Mucosa of descending colon (tissue), 3 donors: ENCODE measurements around the gene DMRTC1. TPM values are rescaled to one million over a fixed set of nuclear protein-coding genes. Genes with fewer than 3 reads are reported as not detected.
"Not testable (repeated sequence)": the region's sequence is repeated elsewhere in the genome, so short reads cannot be mapped to it uniquely, and the experiment has no call there.

Experiments used
- ATAC-seq: fragments of 200-7000 bp; cut with Tn5 transposase; one replicate; pipeline ENCODE4 v1.9.1; 2020; ENCODE audit warnings: mild to moderate bottlenecking, moderate library complexity
- DNase-seq, 3 donors: peaks; one replicate each; pipeline ENCODE4 v3.0.0-alpha.2; 2020
- H3K36me3 ChIP-seq: fragments of 200-600 bp; one replicate; pipeline ENCODE4 v1.8.0; 2021; ENCODE audit warnings: low read depth, mild to moderate bottlenecking
- H3K4me1 ChIP-seq: fragments of 200-600 bp; one replicate; pipeline ENCODE4 v1.8.0; 2021; ENCODE audit warnings: low read depth, mild to moderate bottlenecking
- H3K4me3 ChIP-seq: fragments of 200-600 bp; one replicate; pipeline ENCODE4 v1.8.0; 2021; ENCODE audit warnings: mild to moderate bottlenecking
- H3K9me3 ChIP-seq: fragments of 200-600 bp; one replicate; pipeline ENCODE4 v1.8.0; 2021; ENCODE audit warnings: mild to moderate bottlenecking
- intact Hi-C, 2 donors: fragments of 100-400 bp; cut with DNase I in 1 of 2; cut with micrococcal nuclease in 1 of 2; formaldehyde crosslinking; loops; one replicate each; pipeline versions ENCODE4 v1.11.0 to v1.11.1; 2022; cut with DNase I, micrococcal nuclease
- long read RNA-seq, 2 donors: library from polyadenylated mRNA; unstranded; transcript quantifications; one replicate each; pipeline ENCODE4 v2.0.0, GENCODE V29; 2019 to 2021
- total RNA-seq, 3 donors: library from RNA; stranded (reverse); fragmentation: NEBNext Ultra II Directional in 2 of 3; extraction: Animal tissue kit (Norgen Biotek cat#: 25700) in 2 of 3; gene quantifications; one replicate each; pipeline versions ENCODE4 v1.2.1 to v1.2.4, GENCODE V29; 2021 to 2023
- donor health status: DM: no; HTN: no; CAD: no; lungs with moderate emphysema.
- donor health status: DM: no; HTN: no; CAD: no.
- donor health status: DM: no; HTN: yes; CAD: no.

DMRTC1 gene
- not detected for total RNA-seq
- long read RNA-seq, donor 1: 0 reads
- long read RNA-seq, donor 2, partial matches to known transcripts: 0 of 1 reads
- long read RNA-seq, donor 2, other reads (novel, unspliced or antisense): 1 of 1 reads

- intact Hi-C loops, H3K4me3 ChIP-seq, H3K9me3 ChIP-seq, DNase-seq, H3K36me3 ChIP-seq, H3K4me1 ChIP-seq: not testable (repeated sequence)
- peak; percentile 86 for ATAC-seq
Observed at GRCh38 chrX:72943819-72944169, at the start of gene DMRTC1. Gene DMRTC1, minus strand, starts transcription at chrX:72943837. Its CDS starts 68,143 bp downstream, at chrX:72875694.

GRCh38 chrX:72980894-72981469 lies 37.3 kb upstream of the DMRTC1 start:
- intact Hi-C loops, H3K36me3 ChIP-seq, DNase-seq: not testable (repeated sequence)

GRCh38 chrX:72974885-72975284 lies 31.2 kb upstream of the DMRTC1 start:
- intact Hi-C loops, ATAC-seq, H3K36me3 ChIP-seq, H3K4me1 ChIP-seq, H3K4me3 ChIP-seq, DNase-seq, H3K9me3 ChIP-seq: not testable (repeated sequence)

More at GRCh38 chrX:72980894-72981469, 37.3 kb upstream of the DMRTC1 start:
- H3K4me1 ChIP-seq, ATAC-seq, H3K9me3 ChIP-seq, H3K4me3 ChIP-seq: not testable (repeated sequence)

- H3K9me3 ChIP-seq, intact Hi-C loops, H3K36me3 ChIP-seq, H3K4me1 ChIP-seq, DNase-seq, H3K4me3 ChIP-seq: not testable (repeated sequence)
- peak; percentile 38 for ATAC-seq
Observed at GRCh38 chrX:72971859-72972258, 28.2 kb upstream of the DMRTC1 start.

GRCh38 chrX:72959971-72960370 lies 16.3 kb upstream of the DMRTC1 start:
- ATAC-seq, intact Hi-C loops, H3K36me3 ChIP-seq, DNase-seq, H3K4me3 ChIP-seq, H3K9me3 ChIP-seq, H3K4me1 ChIP-seq: not testable (repeated sequence)

- H3K9me3 ChIP-seq, intact Hi-C loops, H3K4me1 ChIP-seq, H3K4me3 ChIP-seq, DNase-seq, H3K36me3 ChIP-seq: not testable (repeated sequence)
- peak; percentile 82 for ATAC-seq
Observed at GRCh38 chrX:72943035-72943818, 410 bp downstream of the DMRTC1 start.

GRCh38 chrX:72942272-72942671 lies 1.4 kb downstream of the DMRTC1 start:
- H3K4me3 ChIP-seq, H3K36me3 ChIP-seq, DNase-seq, H3K9me3 ChIP-seq, intact Hi-C loops, H3K4me1 ChIP-seq: not testable (repeated sequence)
- peak; percentile 29 for ATAC-seq

- H3K4me3 ChIP-seq, DNase-seq, H3K9me3 ChIP-seq, H3K36me3 ChIP-seq, intact Hi-C loops, H3K4me1 ChIP-seq, ATAC-seq: not testable (repeated sequence)
Observed at GRCh38 chrX:72937906-72938305, 5.7 kb downstream of the DMRTC1 start, which contains the start of gene FAM236A. Gene FAM236A, plus strand, starts transcription at chrX:72938206. Its CDS starts 57 bp downstream, at chrX:72938263.

- H3K4me3 ChIP-seq, DNase-seq, H3K36me3 ChIP-seq, H3K9me3 ChIP-seq, H3K4me1 ChIP-seq, intact Hi-C loops, ATAC-seq: not testable (repeated sequence)
Observed at GRCh38 chrX:72936882-72937455, 6.7 kb downstream of the DMRTC1 start.

- H3K36me3 ChIP-seq, intact Hi-C loops, H3K9me3 ChIP-seq, DNase-seq, H3K4me3 ChIP-seq, H3K4me1 ChIP-seq: not testable (repeated sequence)
- peak; percentile 73 for ATAC-seq
Observed at GRCh38 chrX:72936455-72936854, 7.2 kb downstream of the DMRTC1 start.

- H3K4me3 ChIP-seq, DNase-seq, intact Hi-C loops, ATAC-seq, H3K4me1 ChIP-seq, H3K9me3 ChIP-seq, H3K36me3 ChIP-seq: not testable (repeated sequence)
Observed at GRCh38 chrX:72932283-72932682, 11.4 kb downstream of the DMRTC1 start.

- ATAC-seq, H3K4me3 ChIP-seq, H3K9me3 ChIP-seq, DNase-seq, intact Hi-C loops, H3K4me1 ChIP-seq, H3K36me3 ChIP-seq: not testable (repeated sequence)
Observed at GRCh38 chrX:72916096-72916495, 27.5 kb downstream of the DMRTC1 start.

- H3K36me3 ChIP-seq, ATAC-seq, H3K4me3 ChIP-seq, H3K4me1 ChIP-seq, DNase-seq, H3K9me3 ChIP-seq, intact Hi-C loops: not testable (repeated sequence)
Observed at GRCh38 chrX:72912315-72912714, 31.3 kb downstream of the DMRTC1 start, which contains the start of gene FAM236C. Gene FAM236C, plus strand, starts transcription at chrX:72912615. Its CDS starts 100 bp downstream, at chrX:72912715.

GRCh38 chrX:72889740-72890139 lies 53.9 kb downstream of the DMRTC1 start:
- H3K36me3 ChIP-seq, H3K9me3 ChIP-seq, intact Hi-C loops, ATAC-seq, H3K4me1 ChIP-seq, H3K4me3 ChIP-seq, DNase-seq: not testable (repeated sequence)
